ENCODE results near the gene TNS3. TPM values are rescaled to one million over a fixed set of nuclear protein-coding genes. Genes with fewer than 3 reads are reported as not detected.

The TNS3 gene
- total and polyA plus RNA-seq, 10 of the 15 experiments (the other 5 are each of a cell fraction or from before 2014, with no cell fraction given): 0.27 to 2.7 (median 0.79) TPM

- 27% methylated on average over 11 of the region's 11 CpGs for WGBS (ENCODE audit: insufficient coverage, insufficient replicate concordance, low lambda C conversion rate, missing lambda C conversion rate)
- no peak overlapping the region for H3K27ac ChIP-seq (ENCODE audit: control insufficient read depth, insufficient read depth)
- in situ Hi-C loops (cut with MboI): no loop called here
- H2AFZ ChIP-seq (ENCODE audit: control insufficient read depth, low read depth, low read length): no peak overlapping the region
- ChIA-PET POLR2A (no interaction called here), SMC1A (ENCODE audit: uncharacterized antibody, unreplicated experiment) (no interaction called here), RAD21 (ENCODE audit: unreplicated experiment) (no interaction called here), CTCF (no interaction called here)
- BruUV-seq (replicated peaks): no TSS peak
- H3K4me1 ChIP-seq (ENCODE audit: control insufficient read depth, insufficient read depth, low read length): no peaks in the 10 kb centered on the region
- no peaks in the 10 kb centered on the region for H3K79me2 ChIP-seq (ENCODE audit: control insufficient read depth, insufficient read depth, low read length)
- intact Hi-C loops (cut with micrococcal nuclease; ENCODE audit: unreplicated experiment): no loop called here
- no peaks in the 10 kb centered on the region for H3K36me3 ChIP-seq (ENCODE audit: control insufficient read depth in 2 of 2, insufficient read depth in 2 of 2, low read length in 1 of 2)
- H4K20me1 ChIP-seq (ENCODE audit: control insufficient read depth, insufficient read depth): no peaks in the 10 kb centered on the region
- DNase-seq (ENCODE audit: low read depth, low spot score) (no peak), ATAC-seq (no peak), FAIRE-seq (no peak)
- no peaks in the 10 kb centered on the region for H3K9me3 ChIP-seq (replicated peaks; ENCODE audit: control insufficient read depth, insufficient read depth, low read length)
- H3K4me3 ChIP-seq: no peak overlapping the region
- TF ChIP-seq CBX5 (IDR thresholded peaks at IDR 0.05; ENCODE audit: low read depth): no peak
- TF ChIP-seq IRF4 (IDR thresholded peaks at IDR 0.05; ENCODE audit: low read depth, low read length): no peak
- no peak for TF ChIP-seq NRF1 (conservative IDR thresholded peaks at IDR 0.05; ENCODE audit: low read depth, low read length)
- TF ChIP-seq ESRRA (IDR thresholded peaks at IDR 0.05; ENCODE audit: low read length): no peak
- TF ChIP-seq ATF7 (IDR thresholded peaks at IDR 0.05; ENCODE audit: low read depth): no peak
- peaks cover 7 to 24% of the 10 kb centered on the region in 2 experiments for H3K27me3 ChIP-seq (replicated peaks in 1 of 2; ENCODE audit: control insufficient read depth in 2 of 2, insufficient read depth in 2 of 2, low read length in 1 of 2)
- H3K9ac ChIP-seq (ENCODE audit: control insufficient read depth, insufficient read depth, low read length): no peak overlapping the region
- H3K4me2 ChIP-seq (ENCODE audit: control insufficient read depth, insufficient read depth): no peak overlapping the region
These were observed 2.0 kb upstream of the TNS3 start for GRCh38 chr7:47583739-47584535.

DNA sequence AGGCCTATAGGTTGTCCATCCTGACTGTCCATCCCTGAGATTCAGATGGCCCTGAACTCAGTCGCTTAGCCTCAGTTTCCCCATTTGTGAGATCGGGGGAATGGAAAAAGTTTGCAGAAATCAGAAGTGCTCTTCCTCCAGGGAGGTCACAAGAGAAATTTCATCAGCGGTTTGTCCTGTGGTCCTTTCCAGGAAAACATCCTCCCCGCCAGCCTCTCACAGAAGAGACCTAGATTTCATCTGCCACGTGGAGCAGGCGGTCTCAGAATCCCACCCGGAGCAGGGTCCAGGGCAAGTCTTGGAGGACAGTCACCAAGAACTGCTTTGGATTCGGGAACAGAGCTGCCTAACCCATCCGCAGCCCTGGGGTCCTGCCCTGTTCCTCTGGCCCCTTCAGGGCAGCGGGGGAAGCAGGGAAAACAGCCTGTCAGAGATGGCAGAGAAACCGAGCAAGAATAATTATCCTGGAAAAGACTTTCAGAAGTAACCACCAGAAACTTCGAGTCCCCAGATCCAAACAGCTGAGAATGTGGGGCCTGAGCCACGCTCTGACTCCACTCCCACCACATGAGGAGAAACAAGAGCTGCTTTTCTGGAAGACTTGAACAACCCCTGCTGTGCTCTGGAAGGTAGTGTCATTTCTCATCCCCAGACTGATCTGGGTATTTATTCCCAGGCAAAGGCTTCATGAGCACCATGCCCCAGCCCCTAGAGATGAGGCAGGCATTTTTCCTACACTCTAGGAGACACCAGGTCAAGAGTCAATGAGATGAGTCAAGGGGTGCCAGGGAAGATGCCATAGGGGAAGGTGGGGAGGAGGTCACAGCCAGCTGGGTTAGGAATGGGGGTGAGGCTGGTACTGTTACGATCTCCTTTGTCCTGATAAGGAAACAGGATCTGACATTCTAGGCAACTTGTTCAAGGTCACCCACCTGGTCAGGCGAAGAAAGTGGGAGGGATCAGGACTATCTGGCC lies 1.1 kb upstream of the TNS3 start:
- intact Hi-C loops (cut with micrococcal nuclease; ENCODE audit: unreplicated experiment): no loop called here
- CTCF ChIA-PET: no interaction called here
- no peak for TF ChIP-seq RB1 (IDR thresholded peaks at IDR 0.05; ENCODE audit: borderline replicate concordance)
- TF ChIP-seq GATAD2B (conservative IDR thresholded peaks at IDR 0.05; ENCODE audit: low read depth): no peak
- TF ChIP-seq ATF3 (IDR thresholded peaks at IDR 0.05; ENCODE audit: borderline replicate concordance, extremely low read depth, low read depth, low read length): no peak
- no peak for TF ChIP-seq ZNF274 (IDR thresholded peaks at IDR 0.05; ENCODE audit: insufficient read depth, insufficient read length)
- no peak for TF ChIP-seq IRF4 (IDR thresholded peaks at IDR 0.05; ENCODE audit: low read depth, low read length)
- TF ChIP-seq FOXM1 (IDR thresholded peaks at IDR 0.05; ENCODE audit: low read depth, low read length): no peak
- no peak for TF ChIP-seq CREB1 (IDR thresholded peaks at IDR 0.05; ENCODE audit: low read depth)
- TF ChIP-seq WRNIP1 (IDR thresholded peaks at IDR 0.05; ENCODE audit: borderline replicate concordance, low read depth, low read length): no peak
- TF ChIP-seq ZZZ3 (IDR thresholded peaks at IDR 0.05; ENCODE audit: control insufficient read depth, insufficient read length, low read depth): no peak
- no peak for TF ChIP-seq BHLHE40 (IDR thresholded peaks at IDR 0.05; ENCODE audit: borderline replicate concordance in 1 of 2, low read depth in 2 of 2, low read length in 1 of 2)
- TF ChIP-seq POLR2A (IDR thresholded peaks at IDR 0.05; ENCODE audit: low read depth, low read length): no peak
- no peak for TF ChIP-seq FOXK2 (IDR thresholded peaks at IDR 0.05)
- TF ChIP-seq RAD51 (IDR thresholded peaks at IDR 0.05): no peak
- no peak for TF ChIP-seq IKZF2 (IDR thresholded peaks at IDR 0.05)

More for the DNA sequence above, 1.1 kb upstream of the TNS3 start:
- WGBS (ENCODE audit: insufficient coverage, insufficient replicate concordance, low lambda C conversion rate, missing lambda C conversion rate): 31% methylated on average over 15 of the region's 15 CpGs
- FAIRE-seq: no peak
- no peak for ATAC-seq
- Histone ChIP-seq H3K27me3 (replicated peaks in 1 of 2; ENCODE audit: control insufficient read depth in 2 of 2, insufficient read depth in 2 of 2, low read length in 1 of 2) (peaks cover 7 to 24% of the 10 kb centered on the region in 2 experiments), H3K4me3 (no peak overlapping the region), H3K9ac (ENCODE audit: control insufficient read depth, insufficient read depth, low read length) (no peak overlapping the region), H3K4me1 (ENCODE audit: control insufficient read depth, insufficient read depth, low read length) (no peaks in the 10 kb centered on the region; the same call in 1 of the 2 replicates), H3K79me2 (ENCODE audit: control insufficient read depth, insufficient read depth, low read length) (no peaks in the 10 kb centered on the region), H3K4me2 (ENCODE audit: control insufficient read depth, insufficient read depth) (no peak overlapping the region), H3K27ac (ENCODE audit: control insufficient read depth, insufficient read depth) (no peak overlapping the region), H2AFZ (ENCODE audit: control insufficient read depth, low read depth, low read length) (no peak overlapping the region), H3K9me3 (replicated peaks; ENCODE audit: control insufficient read depth, insufficient read depth, low read length) (no peaks in the 10 kb centered on the region), H4K20me1 (ENCODE audit: control insufficient read depth, insufficient read depth) (no peaks in the 10 kb centered on the region), H3K36me3 (ENCODE audit: control insufficient read depth in 2 of 2, insufficient read depth in 2 of 2, low read length in 1 of 2) (no peaks in the 10 kb centered on the region)
- no TSS peak for BruUV-seq (replicated peaks)
- ChIA-PET SMC1A (ENCODE audit: uncharacterized antibody, unreplicated experiment) (no interaction called here), RAD21 (ENCODE audit: unreplicated experiment) (no interaction called here), POLR2A (no interaction called here)
- DNase-seq (ENCODE audit: low read depth, low spot score): no peak
- in situ Hi-C loops (cut with MboI): no loop called here

Measured in GM12878 (cell line).